CD4-positive, alpha-beta T cell treated with Interferon gamma for 1 hour (primary cell): ENCODE measurements around the gene CERCAM.

ENCODE experiments used
- DNase-seq: peaks from one replicate; pipeline ENCODE4 v3.0.0-alpha.2; 2020

The CERCAM gene, protein sequence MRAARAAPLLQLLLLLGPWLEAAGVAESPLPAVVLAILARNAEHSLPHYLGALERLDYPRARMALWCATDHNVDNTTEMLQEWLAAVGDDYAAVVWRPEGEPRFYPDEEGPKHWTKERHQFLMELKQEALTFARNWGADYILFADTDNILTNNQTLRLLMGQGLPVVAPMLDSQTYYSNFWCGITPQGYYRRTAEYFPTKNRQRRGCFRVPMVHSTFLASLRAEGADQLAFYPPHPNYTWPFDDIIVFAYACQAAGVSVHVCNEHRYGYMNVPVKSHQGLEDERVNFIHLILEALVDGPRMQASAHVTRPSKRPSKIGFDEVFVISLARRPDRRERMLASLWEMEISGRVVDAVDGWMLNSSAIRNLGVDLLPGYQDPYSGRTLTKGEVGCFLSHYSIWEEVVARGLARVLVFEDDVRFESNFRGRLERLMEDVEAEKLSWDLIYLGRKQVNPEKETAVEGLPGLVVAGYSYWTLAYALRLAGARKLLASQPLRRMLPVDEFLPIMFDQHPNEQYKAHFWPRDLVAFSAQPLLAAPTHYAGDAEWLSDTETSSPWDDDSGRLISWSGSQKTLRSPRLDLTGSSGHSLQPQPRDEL

DNA sequence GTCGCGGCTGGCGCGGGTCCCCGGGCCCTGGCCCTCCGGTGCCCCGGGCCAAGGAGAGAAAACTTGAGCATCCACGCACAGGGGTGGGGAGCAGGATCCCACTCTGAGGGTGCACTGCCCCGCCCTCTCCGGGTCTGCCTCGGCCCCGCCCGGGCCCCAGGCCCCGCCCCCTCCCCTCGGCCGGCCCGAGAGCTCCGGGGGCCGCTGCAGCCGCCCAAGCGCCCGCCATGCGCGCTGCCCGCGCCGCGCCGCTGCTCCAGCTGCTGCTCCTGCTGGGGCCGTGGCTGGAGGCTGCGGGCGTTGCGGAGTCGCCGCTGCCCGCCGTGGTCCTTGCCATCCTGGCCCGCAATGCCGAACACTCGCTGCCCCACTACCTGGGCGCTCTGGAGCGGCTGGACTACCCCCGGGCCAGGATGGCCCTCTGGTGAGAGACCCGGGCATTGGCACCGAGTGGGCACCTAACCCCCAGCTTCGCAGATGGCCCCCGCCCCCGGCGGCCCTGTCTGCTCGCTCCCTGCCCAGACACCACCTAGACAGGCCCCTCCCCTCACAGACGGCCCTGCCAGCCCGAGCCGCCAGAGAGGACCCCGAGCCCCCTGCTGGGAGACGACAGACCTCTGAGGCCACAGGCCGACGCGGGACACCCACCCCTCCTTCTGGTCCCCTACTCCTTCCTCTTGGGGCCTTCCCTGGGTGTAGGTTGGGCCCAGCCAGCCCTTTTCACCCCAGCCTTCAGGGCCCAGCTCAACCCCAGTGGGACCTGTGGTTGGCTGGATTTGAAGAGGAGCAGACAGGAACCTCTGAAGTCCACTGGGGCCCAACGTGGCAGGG, at the start of gene CERCAM:
Gene CERCAM (plus strand): TSS at position 207 of the 831 bp plus-strand sequence. CDS start 21 bp downstream, at position 228.
- DNase-seq = peak; percentile 53

DNA sequence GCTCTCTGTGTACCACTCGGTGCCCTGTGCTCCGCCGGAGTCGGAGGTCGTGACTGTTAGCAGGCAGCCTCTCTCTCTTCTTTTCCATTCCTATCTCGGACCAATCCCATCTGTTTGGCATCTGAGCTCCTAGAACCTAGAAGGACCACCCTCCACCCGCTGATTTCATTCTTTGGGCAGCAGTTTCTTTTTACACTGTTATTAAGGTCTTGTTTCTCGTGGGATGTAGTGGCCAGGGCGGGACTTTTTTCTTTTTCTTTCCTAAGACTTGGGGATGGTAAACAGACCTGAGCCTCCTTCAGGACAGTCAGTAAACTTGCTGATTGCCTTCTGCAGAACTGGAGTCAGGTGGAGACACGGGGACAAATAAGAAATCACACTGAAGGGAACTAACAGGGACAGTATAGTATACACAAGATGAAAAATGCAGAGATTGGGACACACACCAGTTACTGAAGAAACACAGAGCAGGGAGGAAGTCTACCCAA, 49.0 kb upstream of the CERCAM start:
- no peak for DNase-seq

DNA sequence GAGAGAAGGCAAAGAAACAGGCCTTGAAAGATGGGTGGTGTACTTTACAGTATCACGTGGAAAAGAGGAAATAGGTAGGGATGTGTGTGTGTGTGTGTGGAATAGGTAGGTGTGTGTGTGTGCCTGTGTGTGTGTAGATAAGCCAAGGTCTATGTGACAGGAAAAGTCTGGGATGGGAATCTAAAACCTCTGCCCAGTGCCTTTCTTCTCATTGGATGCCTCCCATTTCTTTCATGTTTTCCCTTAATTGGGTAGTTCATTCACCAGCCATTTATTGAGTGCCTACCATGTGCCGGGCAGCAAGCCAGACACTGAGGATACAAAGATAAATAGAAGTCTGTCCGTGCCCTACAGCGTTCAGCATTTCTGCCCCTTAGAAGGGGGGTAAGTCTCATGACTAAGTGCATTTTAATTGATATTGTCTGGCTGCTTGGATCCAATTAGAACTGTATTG, 48.4 kb upstream of the CERCAM start:
- DNase-seq = no peak

DNA sequence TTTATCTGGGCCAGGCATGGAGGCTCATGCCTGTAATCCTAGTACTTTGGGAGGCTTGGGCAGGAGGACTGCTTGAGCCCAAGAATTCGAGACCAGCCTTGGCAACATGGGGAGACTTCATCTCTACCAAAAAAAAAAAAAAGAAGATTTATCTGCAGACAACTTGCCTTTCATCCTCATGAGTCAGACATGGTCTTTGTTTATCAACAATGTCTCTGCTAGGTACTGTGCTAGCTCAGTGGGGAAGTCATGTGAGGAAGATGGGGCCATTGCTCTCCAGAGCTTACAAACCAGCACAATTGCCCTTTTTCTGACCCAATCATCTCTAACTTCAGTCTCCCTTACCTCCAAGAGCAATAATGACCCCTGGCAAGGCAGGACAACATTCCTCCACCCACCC, 47.9 kb upstream of the CERCAM start:
- DNase-seq = no peak

DNA sequence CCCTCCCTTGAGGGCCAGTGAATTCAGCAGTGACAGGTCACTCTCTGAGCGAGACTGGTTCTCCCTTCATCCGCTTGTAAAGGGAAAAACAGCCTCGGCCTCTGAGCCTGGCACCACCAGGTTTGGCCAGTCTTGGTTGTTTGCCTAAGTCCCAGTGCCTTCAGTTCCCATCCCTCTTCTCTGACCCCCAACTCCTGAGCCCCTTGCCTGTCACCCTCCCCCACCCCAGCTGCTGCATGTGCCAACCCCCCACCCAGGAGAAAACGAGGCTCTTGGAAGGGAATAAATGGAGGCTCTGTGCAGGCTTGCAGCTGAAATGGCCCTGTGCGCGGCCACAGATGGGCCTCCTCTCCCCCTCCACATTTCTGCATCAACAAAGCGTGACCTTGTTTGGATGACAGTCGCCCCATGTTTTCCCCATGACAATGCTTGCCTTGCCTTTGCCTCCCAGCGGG, 46.4 kb upstream of the CERCAM start:
- DNase-seq = no peak

DNA sequence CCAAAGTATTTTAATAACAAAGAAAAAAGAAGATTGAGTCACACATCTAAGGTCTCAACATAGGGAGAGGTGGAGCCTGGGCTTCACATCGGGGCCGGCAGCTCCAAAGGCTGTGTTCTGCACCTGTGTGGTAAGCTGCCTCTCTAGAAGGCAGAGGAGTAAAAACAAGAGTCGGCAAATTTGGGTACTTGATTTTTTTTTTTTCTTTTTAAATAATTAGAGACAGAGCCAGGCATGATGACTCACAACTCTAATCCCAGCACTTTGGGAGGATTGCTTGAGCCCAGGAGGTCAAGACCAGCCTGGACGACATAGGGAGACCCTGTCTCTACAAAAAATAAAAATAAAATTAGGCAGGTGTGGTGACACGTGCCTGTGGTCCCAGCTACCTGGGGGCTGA, 44.8 kb upstream of the CERCAM start:
- DNase-seq = no peak

DNA sequence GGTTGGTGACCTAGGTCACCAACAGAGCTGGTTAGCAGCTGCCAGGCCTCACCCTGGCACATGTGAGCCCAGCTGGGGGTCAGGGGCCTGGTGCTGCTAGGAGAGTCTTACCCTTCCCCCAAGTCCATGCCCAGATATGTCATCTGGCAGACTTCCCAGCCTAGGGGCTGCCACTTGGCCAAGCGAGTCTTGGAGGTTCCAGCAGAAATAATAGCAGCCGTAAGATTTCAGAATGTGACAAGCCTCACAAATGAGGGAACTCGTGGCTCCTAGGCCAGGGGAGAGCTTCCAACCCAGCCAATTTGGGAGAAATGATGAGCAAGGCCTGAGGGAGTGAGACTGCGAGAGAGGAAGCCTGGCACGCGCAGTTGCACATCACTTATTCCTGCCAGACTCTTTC, 38.4 kb upstream of the CERCAM start:
- no peak for DNase-seq

DNA sequence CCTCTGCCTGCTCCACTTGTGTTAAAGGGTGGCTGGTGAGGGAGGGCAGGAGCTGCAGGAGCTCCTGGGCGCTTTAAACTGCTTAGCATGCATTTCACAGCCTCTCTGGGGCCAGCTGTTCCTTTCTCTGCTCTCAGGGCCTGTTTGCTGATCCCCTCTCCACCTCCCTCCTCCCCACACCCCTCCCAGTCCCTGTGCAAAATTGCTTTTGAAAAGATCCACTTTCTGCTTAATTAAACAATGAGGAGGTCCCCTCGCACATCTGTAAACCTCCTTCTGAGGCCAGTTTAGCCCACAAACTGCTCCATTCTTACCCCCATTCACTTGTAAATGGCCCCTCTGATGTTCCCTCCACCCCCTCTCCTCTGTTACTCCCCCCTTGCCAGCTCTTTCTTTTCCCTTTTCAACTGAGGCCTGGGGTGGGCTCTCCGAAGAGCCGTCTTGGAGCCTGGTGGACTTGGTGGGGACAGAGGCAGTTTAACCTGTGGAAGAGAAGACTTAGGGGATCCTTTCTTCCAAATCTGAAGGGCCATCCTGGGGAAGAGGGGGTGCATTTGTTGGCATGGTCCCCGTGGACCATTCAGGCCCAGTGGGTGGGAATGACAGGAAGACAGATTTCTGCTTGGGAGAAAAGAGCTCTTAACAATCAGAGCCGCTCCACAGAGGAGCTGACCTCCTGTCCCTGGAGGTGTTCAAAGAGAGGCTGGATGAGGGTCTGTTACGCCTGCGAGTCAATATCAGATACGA, 37.5 kb upstream of the CERCAM start:
- no peak for DNase-seq

DNA sequence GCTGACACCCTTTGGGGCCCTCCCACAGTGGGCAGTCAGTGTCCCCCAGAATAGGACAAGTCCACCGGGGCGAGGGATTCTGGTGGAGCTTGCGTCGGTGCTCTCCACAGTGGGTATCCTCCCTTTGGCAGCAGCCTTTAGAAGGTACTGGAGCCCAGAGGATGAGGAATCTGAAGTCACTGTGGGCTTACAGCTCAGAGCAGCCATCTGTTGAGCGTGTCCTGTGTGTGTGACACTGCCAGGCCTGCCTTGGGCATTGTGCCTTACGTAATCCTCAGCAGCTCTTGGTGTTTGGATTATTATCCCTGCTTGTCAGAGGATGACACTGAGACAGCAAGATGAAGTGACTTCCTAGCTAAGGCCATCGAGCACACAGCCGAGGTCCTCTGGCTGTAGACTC, 36.9 kb upstream of the CERCAM start:
- DNase-seq = no peak

DNA sequence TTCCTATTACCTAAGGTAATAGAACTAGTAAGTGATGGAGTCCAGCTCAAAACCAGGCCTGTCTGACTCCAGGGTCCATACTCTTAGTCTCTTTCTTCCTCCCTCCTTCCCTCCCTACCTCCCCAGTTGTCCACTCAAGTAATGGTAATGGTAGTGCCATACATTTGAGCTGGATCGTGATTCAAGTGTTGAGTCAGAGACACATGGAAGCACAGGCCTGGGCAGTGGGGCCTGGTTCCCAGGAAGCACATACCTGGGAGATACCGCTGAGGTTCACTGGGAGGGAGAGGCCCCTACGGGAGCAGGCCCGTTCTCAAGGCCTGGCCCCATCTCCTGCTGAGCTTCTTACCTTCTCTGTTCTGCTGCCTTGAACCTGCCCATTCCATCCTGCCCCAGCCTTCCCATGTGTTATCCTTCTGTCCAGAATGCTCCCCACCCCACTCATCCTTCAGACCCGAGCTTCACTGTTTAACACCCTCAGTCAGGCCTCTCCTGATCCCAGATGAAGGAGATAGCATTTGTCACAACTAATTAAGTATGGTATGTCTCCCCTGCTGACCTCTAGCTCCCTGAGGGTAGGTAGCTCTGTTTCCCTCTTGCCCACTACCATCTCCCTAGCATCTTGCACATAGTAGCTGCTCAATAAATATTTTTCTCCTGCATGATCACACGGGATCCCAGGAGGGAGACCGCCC, 35.7 kb upstream of the CERCAM start:
- DNase-seq = no peak

DNA sequence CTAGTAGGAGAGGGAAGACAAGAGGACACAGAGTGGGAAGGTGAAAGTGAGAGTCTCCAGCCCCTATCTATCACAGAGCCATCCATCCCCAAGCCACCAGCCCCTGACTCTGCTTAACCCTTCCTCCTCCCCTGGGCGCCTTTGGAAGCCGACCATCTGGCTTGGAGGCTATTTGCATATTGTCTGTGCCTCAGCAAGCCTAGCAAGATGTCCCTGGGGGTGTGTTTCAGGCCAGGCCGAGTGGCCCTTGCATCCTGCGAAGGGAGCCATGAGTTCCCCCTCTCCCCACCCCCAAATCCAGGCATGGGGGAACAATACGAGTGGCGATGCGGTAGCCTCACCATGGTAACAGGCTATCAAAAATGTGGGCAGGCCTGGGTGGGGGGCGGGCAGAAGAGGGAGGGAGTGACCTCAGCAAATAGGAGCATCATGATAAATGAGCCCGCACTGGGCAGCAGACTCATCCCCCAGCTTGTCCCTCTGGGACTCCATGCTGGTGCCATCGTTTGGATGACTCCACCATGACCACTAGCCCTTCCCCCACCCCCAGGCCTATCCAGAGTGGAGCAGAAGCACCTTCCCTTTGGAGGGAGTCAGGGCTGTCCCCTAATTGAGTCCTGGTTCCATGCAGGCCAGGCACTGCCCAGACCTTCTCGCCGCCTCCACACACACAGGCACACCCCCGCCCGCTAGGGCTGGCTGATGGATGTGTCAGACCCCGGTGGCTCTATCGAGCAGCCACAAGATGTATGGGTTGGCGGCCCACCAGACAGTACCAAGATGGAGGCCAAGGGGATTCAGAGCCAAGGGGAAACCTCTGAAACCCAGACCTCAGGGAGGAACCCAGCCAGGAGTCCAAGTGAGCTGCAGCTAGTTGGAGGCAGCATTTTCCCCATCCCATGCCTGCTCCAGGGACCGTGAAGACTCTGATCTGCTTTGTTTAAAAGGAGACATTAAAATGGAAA, 34.9 kb upstream of the CERCAM start:
- DNase-seq = no peak

DNA sequence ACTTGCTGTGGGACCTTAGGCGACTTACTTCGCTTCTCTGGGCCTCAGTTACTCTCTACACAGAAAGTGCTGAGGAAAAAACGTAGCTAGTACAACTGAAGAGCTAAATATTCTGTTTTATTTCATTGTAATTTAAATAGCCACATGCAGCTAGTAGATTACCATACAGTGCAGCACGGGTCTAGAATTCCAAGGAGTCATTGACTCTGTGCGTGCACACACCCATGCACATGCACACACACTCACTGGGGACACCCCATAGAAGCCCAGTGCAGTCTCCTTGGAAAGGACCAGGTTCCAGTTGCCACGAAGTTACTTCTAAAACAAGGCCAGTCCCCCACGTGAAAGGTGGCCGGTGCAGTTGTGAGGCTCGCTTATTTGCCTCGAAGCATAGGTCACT, 32.5 kb upstream of the CERCAM start:
- no peak for DNase-seq

DNA sequence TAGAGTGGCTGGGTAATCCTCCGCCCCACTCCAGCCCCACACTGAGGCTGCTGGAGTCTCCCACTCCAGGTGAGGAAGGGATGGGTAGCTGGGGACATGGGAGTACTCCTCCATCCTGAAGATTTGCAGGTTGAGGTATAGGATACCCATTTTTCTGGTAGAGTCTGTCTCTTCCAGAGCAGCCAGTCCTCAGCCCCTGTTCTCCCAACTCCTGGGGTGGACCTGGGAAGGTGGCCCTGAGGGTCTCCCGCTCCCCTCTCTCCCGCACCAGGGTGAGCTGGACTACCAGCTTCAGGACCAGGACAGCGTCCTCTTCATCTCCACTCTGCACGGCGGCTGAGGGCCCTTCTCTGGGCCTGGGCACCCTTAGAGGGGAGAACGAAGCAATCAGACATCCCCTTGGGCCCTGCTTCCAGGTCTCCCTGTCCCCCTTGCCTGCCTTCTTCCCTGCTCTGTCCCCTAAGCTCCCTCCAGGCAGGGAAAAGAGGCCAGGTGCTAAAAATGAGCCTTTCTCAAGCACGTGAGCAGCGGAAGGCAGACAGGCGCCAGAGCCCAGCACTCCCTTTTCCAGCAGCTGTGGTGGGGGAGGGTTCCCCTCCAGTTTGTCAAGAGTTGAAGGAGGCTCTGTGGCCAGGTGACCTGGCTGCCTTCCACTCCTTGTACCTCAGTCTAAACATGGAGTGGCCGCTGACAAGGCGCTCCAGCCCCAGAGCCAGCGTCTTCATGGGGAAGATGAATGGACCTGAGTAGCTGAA, 31.1 kb upstream of the CERCAM start:
- DNase-seq = no peak

DNA sequence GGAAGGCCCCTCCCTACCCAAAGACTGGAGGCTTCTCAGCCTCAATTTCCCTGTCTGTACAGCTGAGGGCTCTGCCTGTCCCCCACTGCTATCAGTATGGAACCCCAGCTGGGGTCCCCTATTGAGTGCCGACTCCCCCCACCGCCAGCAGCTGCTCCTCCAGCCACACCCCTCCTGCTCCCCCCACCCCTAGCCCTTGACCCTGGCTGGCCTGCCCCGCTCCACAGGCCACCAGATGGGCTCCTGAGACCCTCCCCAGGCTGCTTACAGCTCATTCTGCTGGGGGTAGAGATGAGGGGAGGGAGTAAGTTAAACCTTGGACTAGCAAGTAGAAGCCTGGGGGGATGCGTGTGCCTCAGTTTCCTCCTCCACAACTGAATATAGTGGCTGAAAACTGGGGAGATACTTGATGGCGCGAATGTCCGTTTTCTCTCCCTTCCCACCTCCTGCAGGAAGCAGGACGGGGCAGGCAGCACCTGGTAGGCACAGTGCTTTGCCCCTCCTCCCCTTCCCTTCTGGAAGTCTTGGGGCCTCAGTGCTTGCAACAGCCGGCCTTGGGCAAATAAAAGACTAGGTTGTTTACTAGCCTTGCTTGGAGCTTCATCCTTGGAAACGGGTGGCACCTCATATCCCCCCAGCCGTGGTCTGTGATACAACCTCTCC, 30.4 kb upstream of the CERCAM start:
- DNase-seq = no peak

DNA sequence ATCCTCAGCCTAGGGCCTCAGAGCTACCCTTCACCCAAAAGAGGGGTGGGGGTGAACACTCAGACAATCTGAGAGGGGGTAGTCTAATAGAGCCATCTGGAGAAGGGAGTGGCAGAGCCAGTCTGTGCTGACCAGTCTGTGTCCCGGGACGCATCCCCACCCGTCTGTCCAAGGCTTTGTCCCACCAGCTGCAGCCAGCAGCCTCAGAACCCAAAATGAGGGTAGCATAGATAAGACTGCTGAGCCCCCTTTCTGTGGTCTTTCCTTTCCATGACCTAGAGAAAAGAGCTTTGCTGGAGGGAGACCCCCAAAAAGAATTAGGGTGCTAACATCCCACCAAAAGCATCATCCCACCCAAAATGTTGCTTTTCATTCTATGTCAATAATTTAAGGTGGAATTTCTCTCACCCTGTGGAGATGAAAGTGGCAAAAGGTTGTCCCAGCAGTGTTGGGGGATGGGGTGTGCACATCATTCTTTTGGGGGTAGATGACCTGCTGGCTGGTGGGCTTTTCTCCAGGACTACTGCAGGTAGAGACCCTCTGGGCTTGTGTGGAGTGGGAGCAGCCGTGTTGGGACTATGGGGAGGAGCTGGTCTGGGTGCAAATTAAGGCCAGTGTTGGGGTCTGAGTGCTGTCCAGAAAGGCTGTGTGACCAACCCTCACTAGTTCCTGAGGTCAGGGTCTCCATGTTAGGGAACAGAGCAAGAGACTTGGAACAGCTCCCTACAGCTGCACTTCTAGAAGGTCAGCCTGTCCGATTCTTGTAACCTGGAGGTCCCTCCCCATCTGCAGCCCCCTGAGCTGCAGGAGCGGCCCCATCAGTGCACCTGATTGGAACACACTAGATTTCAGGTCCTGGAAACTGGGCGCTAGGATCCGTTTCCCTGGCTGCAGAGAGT, 29.6 kb upstream of the CERCAM start:
- DNase-seq = no peak

DNA sequence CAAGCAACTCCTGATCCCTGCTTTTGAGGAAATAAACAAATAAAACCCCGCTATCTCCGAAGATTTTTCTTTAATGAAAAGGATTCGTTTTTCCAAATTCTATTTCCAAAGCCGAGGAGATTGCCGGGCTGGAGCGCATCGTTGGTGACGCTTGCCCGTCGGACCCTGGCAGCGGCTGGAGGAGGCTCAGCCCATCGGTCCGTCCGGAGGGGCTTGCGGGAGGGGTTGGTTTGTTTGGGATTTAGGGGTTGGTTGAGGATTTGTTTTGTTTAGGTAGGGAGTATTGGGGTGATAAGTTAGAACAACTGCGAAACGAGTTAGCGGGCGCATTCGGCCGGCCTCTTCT, 28.7 kb upstream of the CERCAM start:
- DNase-seq = no peak

DNA sequence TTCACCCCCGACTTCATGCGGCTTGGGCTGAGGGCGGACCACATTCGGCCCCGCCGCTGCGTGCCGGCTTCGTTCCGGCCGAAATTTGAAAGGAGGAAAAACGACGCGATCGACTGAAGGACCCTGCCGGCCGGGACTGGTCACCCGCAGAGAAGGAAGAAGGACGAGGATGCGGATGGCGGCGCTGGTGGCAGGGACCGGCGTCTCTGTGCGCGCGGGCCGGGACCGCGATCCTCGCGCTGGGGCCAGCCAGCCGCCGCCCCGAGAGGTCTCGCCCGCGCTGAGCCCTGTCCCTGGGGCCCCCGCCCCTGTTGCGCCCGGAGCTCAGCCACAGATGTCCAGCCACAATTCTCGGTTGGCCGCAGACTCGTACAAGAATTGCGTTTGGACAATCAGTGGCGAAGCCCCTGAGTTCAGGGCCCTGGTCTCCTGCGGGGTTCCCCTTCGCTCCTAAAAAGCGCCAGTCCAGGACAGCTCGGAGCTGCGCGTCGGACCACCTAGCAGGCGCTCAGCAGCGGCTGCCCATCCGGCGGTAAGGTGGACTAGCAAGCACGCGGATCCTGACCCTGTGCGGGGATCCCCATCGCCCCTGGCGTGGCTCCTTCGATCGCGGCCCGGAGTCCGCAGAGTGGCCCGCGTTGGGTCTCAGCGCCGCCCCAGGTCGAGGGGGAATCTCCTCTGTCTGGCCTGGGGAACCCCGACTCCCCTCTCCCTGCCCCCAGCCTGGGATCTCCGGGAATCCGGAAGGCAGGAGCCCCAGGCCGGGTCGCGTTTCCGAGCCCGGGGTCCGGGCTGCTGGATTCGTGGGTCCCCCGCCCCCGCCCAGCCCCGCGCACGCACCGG, 28.1 kb upstream of the CERCAM start:
- no peak for DNase-seq
